GM18873 (cell line): ENCODE data around the gene RAB3C.
"Not testable (repeated sequence)": the region's sequence is repeated elsewhere in the genome, so short reads cannot be mapped to it uniquely, and the experiment has no call there.

Experiments used
- ATAC-seq: cut with Tn5 transposase; IDR thresholded peaks from one replicate; pipeline ENCODE4 v1.9.1; 2021; ENCODE audit warnings: mild to moderate bottlenecking, moderate library complexity, moderate number of reproducible peaks; ENCODE audit not compliant: unreplicated experiment, low FRiP score

RAB3C gene

GRCh38 chr5:58672521-58672920 lies 89.6 kb downstream of the RAB3C start:
- no peak for ATAC-seq

GRCh38 chr5:58674070-58674469 lies 91.2 kb downstream of the RAB3C start:
- ATAC-seq: no peak

GRCh38 chr5:58674711-58675110 lies 91.8 kb downstream of the RAB3C start:
- no peak for ATAC-seq

- no peak for ATAC-seq
These were observed 92.5 kb downstream of the RAB3C start for GRCh38 chr5:58675341-58675740.

GRCh38 chr5:58677650-58678049 lies 94.8 kb downstream of the RAB3C start:
- ATAC-seq: no peak

GRCh38 chr5:58680503-58680902 lies 97.6 kb downstream of the RAB3C start:
- ATAC-seq: no peak

GRCh38 chr5:58681943-58682342 lies 99.1 kb downstream of the RAB3C start:
- ATAC-seq: no peak

GRCh38 chr5:58683567-58683966 lies 100.7 kb downstream of the RAB3C start:
- ATAC-seq: no peak

GRCh38 chr5:58687079-58687478 lies 104.2 kb downstream of the RAB3C start:
- no peak for ATAC-seq

- ATAC-seq: no peak
These were observed 104.7 kb downstream of the RAB3C start for GRCh38 chr5:58687595-58687994.

GRCh38 chr5:58699088-58699761 lies 116.3 kb downstream of the RAB3C start:
- ATAC-seq: not testable (repeated sequence)

- ATAC-seq: no peak
These were observed 116.9 kb downstream of the RAB3C start for GRCh38 chr5:58699762-58700118.

GRCh38 chr5:58703925-58704555 lies 121.2 kb downstream of the RAB3C start:
- ATAC-seq: no peak

GRCh38 chr5:58706736-58707135 lies 123.9 kb downstream of the RAB3C start:
- no peak for ATAC-seq

GRCh38 chr5:58708456-58708855 lies 125.6 kb downstream of the RAB3C start:
- ATAC-seq: no peak

- not testable (repeated sequence) for ATAC-seq
These were observed 127.5 kb downstream of the RAB3C start for GRCh38 chr5:58710425-58710824.

GRCh38 chr5:58710871-58711270 lies 128.0 kb downstream of the RAB3C start:
- no peak for ATAC-seq

- ATAC-seq: no peak
These were observed 129.1 kb downstream of the RAB3C start for GRCh38 chr5:58711965-58712364.

GRCh38 chr5:58714046-58714445 lies 131.2 kb downstream of the RAB3C start:
- ATAC-seq: no peak

- ATAC-seq: no peak
These were observed 133.3 kb downstream of the RAB3C start for GRCh38 chr5:58715997-58716656.

- no peak for ATAC-seq
These were observed 133.8 kb downstream of the RAB3C start for GRCh38 chr5:58716713-58717112.
